ENCODE results near the gene FCGR3A.
"Not testable (repeated sequence)": the region's sequence is repeated elsewhere in the genome, so short reads cannot be mapped to it uniquely, and the experiment has no call there.

The FCGR3A gene

DNA sequence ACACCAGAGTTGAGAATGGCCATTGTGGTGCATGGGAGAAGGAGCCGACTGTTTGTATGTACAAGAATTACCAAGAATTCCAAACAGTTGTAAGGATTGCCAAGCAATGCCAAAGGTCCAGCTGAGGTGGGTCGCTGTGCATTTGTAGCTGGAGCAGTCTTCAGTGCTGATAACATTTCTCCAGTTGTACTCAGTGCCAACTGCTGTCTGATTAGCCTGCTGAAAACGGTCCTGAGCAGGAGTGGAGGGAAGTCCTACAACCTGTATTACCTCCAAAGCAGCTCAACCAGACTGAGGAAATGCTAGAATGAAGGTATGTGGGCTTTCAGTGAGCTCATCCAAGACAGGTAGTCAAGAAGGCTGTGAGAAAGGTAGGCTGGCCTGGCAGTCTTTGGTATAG, 6.5 kb upstream of the FCGR3A start:
- not testable (repeated sequence) for DNase-seq

GRCh38 chr1:161554815-161555417, 5.3 kb upstream of the FCGR3A start:
- not testable (repeated sequence) for DNase-seq

DNA sequence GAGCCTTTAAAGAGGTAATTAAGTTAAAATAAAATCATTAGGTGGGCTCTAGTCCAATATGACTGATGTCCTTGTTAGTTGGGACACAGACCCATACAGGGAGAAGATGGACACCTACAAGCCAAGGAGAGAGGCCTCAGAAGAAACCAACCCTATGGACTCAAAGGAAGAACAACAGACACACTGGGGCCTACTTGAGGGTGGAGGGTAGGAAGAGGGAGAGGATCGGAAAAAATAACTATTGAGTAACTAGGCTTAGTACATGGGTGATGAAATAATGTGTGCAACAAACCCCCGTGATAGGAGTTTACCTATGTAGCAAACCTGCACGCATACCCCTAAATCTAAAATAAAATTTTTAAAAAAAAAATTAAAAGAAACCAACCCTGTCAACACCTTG, 4.7 kb upstream of the FCGR3A start:
- DNase-seq, result not testable (repeated sequence)

- not testable (repeated sequence) for DNase-seq
Observed at GRCh38 chr1:161553631-161554030, 4.0 kb upstream of the FCGR3A start.

DNA sequence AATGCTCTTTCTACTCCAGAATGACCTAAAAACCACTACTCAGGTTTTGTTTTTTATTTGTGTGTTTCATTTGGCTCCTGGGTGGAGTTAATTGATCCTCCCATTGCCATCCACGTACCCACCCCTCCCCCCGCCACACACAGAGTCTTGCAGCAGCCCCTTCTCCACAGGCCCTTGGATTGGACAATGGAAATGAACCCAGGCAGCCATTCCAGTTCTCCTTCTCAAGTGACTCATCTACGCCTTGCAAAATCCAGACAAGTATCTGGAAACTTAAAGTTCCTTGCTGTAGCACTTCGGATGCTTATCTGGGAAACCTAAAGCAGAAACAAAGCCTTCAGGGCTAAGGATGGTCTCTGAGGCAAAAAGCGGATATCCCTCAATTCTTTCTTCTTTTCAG, 1.3 kb upstream of the FCGR3A start:
- not testable (repeated sequence) for DNase-seq

DNA sequence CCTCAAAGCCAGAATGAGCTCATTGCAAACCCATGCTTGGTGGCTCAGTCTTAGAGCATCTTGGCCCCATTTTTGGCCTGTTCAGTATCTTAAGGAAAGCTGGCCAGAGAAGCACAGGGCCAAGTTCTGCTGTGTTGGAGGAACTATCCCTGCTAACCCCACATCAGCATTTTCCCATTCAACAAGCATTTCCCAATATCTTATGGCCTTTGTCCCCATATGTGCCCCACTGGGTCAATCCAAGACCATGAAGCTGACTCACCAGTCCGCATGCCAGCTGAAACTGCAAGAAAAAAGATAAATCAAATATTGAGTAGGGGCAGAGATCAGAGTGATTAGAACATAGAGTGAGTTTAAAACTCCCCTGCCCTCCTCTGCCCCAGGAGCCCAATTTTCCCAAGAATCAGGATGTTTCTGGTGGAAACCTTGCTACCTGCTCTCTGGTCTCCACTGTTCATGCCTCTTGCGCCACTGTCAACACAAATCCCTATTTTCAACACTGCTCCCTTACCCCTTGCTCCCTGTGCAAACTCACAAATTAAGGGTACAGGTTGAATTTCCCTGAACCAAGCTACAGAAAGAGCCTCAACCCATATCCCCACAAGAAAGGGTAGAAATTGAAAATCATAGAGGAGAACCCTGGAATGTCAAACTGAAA, 740 bp downstream of the FCGR3A start:
- DNase-seq, result not testable (repeated sequence)

GRCh38 chr1:161547995-161548741, 1.4 kb downstream of the FCGR3A start:
- DNase-seq, result not testable (repeated sequence)

DNA sequence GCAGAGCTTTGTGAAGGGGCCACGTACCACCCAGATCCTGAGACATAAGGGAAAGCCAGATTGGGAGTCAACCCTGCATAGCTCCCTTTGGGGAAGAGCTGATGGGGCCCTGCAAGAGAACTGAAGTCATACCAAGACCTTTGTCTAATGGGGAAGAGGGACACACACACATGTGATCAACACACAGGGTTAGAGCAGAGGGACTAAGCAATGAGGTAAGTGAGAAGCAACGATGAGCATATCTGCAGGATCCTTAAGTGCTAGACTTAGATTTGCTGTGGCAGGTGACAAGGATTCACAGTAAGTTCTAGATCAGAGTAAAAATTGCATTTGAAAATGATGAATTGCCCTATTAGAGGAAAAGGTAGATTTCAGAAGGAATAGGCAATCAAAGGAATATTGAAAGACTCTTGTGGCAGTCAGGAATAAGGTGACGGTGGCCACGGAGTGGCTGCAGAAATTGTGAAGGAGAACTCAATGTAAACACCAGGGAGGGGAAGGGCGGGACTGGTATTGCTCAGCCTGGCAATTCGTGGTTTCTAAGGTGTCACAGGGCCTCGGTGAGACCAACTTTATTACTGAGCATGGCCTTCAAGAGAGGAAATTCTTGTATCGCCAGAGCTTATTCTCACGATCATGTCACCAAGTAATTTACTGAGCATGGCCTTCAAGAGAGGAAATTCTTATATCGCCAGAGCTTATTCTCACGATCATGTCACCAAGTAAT, 4.5 kb downstream of the FCGR3A start:
- not testable (repeated sequence) for DNase-seq

DNA sequence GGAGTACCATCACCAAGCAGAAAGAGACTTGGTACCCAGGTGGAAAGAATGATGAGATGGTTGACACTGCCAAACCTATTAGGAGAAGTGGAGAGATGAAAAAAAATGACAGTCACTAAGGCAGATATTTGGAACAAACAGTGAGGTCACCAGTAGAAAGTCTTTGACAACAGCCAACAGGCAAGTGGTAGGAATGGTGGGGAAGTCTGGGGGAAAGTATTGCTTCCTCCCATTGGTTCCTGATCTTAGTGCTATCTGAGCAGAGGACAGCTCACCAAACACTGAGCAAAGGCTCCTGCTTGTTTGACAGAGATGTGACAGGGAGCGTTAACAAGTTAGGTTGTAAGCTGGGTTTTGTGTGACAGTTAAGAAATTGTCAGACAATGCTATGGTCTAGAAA, 6.5 kb downstream of the FCGR3A start:
- not testable (repeated sequence) for DNase-seq

DNA sequence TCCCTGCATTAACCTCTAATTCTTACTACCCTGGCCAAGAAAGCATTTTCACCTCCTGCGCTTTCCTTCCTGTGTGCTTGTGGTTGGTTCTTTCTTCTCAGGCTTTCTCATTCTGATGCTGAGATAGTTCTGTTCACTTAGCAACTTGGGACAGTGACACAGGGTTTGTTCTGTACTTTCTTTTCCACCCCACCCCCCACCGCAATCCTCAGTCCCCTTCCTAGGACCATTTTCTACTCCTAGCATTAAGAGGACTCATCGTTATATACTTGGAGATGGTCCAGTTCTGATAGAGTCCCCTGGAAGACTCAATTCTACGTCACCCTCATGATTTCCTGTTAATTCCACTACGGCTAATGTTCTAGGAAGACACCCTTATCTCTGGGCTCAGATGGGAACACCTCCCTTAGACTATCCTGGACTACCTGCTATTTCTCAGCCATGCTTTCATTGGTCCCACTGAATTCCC, 7.5 kb downstream of the FCGR3A start:
- not testable (repeated sequence) for DNase-seq

- not testable (repeated sequence) for DNase-seq
Observed at GRCh38 chr1:161540570-161540960, 9.1 kb downstream of the FCGR3A start.

DNA sequence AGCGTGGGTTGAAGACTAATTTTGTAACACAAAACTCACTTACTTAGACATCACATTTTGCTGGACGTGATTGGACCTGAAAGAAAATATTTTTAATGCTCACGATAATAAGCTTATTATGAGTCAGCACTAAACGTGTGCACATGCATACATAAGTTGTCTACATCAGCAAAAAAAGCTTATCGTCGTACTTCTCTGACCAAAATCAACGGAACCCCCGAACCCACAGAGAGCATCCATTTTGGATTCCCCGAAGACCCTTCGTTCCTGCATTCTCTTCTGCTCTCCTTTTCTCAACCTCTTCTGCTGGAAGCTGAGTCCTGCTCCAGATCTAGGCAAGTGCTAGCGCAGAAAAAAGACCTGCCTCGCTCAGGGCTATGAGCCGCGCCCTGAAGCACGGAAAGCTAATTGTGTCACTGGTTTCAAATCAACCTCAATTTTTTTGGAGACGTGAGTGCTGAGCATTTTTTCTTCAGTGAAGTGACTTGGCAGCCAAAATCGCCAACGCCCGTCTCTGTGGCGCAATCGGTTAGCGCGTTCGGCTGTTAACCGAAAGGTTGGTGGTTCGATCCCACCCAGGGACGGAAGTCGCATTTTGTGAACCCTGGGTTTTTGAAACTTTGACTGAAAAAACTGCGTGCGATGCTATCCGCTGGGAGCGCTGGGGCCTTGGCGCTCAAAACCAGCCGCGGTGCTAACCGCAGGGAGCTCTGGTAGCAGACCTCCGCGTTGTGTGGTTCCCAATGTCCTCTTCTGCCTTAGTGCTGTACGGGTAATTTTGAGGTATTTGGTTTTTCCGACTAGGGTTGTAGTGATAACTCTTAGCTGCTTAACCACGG, 9.7 kb downstream of the FCGR3A start:
- DNase-seq, result peak; percentile 53 to 78

DNA sequence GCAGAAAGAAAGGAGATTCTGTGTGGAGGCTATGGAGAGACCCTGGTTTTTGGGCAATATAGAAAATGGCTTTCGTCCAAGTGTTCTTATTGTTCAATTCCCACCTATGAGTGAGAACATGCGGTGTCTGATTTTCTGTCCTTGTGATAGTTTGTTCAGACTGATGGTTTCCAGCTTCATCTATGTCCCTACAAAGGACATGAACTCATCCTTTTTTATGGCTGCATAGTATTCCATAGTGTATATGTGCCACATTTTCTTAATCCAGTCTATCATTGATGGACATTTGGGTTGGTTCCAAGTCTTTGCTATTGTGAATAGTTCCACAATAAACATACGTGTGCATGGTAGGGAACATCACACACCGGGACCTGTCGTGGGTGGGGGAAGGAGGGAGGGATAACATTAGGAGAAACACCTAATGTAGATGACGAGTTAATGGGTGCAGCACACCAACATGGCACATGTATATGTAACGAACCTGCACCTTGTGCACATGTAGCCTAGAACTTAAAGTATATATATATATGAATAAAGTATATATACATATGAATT, 10.6 kb downstream of the FCGR3A start:
- DNase-seq, result not testable (repeated sequence)

DNA sequence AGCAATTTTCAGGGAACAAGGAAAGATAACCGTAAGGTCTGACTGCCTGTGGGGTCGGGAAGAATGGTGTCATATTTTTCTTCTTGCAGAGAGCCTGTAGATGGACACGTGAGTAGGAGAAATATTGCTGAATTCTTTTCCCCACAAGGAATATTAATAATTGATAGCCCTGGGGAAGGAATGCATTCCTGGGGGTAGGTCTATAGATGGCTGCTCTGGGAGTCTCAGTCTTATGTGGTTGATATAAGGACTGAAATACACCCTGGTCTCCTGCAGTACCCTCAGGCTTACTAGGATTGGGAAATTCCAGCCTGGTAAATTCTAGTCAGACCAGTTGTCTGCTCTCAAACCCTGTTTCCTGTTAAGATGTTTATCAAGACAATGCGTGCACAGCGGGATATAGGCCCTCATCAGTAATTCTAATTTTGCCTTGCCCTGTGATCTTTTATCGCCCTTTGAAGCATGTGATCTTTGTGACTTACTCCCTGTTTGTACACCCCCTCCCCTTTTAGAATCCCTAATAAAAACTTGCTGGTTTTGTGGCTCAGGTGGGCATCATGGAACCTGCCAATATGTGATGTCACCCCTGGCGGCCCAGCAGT, 12.4 kb downstream of the FCGR3A start:
- DNase-seq, result not testable (repeated sequence)

- not testable (repeated sequence) for DNase-seq
Observed at GRCh38 chr1:161532644-161533567, 16.7 kb downstream of the FCGR3A start.

- DNase-seq, result no peak
Observed at GRCh38 chr1:161531986-161532643, 17.5 kb downstream of the FCGR3A start.

- peak; percentile 90 to 91 for DNase-seq
Observed at GRCh38 chr1:161530671-161531641, 18.7 kb downstream of the FCGR3A start.

DNA sequence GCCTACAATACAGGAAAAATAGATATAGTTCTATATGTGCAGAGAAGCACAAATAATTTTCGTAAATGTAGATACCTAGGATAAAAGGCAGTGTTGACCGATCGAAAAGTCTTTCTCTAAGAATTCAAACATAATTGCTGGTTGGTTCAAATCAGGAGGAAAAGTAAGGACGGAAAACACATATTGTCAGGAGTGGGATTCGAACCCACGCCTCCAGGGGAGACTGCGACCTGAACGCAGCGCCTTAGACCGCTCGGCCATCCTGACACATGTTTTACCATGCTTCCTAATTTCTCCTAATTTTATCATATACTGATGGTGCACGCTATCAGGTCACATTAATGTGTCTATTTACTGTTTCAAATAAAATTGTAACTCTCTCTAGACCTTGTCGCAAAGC, 19.5 kb downstream of the FCGR3A start:
- DNase-seq, result peak; percentile 31 to 68

Measured in bone marrow (tissue), 2 donors.